Upper lobe of right lung (tissue), 1 donor: ENCODE measurements around the gene EPB41L2. TPM values are rescaled to one million over a fixed set of nuclear protein-coding genes. Genes with fewer than 3 reads are reported as not detected.
A peak's percentile ranks its signal among the peaks of the same experiment; 100 is the strongest.

Experiments used
- ATAC-seq: fragments of 200-7000 bp; cut with Tn5 transposase; one replicate; pipeline ENCODE4 v1.9.1; 2020; ENCODE audit warnings: mild to moderate bottlenecking, moderate library complexity
- DNase-seq: peaks from one replicate; pipeline ENCODE4 v3.0.0-alpha.2; 2020
- H3K27ac ChIP-seq: fragments of 200-600 bp; one replicate; pipeline ENCODE4 v1.8.0; 2022
- H3K27me3 ChIP-seq: fragments of 200-600 bp; one replicate; pipeline ENCODE4 v1.8.0; 2022; ENCODE audit warnings: mild to moderate bottlenecking
- H3K36me3 ChIP-seq: fragments of 200-600 bp; one replicate; pipeline ENCODE4 v1.8.0; 2022
- H3K4me1 ChIP-seq: fragments of 200-600 bp; one replicate; pipeline ENCODE4 v1.8.0; 2022
- H3K4me3 ChIP-seq: fragments of 200-600 bp; one replicate; pipeline ENCODE4 v1.8.0; 2022; ENCODE audit warnings: mild to moderate bottlenecking
- H3K9me3 ChIP-seq: fragments of 200-600 bp; one replicate; pipeline ENCODE4 v1.8.0; 2022
- intact Hi-C: fragments of 100-400 bp; cut with DNase I; formaldehyde crosslinking; loops from one replicate; pipeline ENCODE4 v1.11.0; 2022
- total RNA-seq: library from RNA; stranded (reverse); fragmentation: NEBNext Ultra II Directional; extraction: Animal tissue kit (Norgen Biotek cat#: 25700); gene quantifications from one replicate; pipeline ENCODE4 v1.2.1, GENCODE V29; 2021
- TF ChIP-seq, protein P1 (sequence below): fragments of 200-600 bp; IDR thresholded peaks from one replicate; pipeline ENCODE4 v1.8.0; 2022; ENCODE audit warnings: antibody characterized with exemption
- donor health status: DM: no; HTN: yes; CAD: no; lungs with severe emphysema.

Gene EPB41L2
- total RNA-seq, 1 donor from 2014 or later, result 174 TPM

DNA sequence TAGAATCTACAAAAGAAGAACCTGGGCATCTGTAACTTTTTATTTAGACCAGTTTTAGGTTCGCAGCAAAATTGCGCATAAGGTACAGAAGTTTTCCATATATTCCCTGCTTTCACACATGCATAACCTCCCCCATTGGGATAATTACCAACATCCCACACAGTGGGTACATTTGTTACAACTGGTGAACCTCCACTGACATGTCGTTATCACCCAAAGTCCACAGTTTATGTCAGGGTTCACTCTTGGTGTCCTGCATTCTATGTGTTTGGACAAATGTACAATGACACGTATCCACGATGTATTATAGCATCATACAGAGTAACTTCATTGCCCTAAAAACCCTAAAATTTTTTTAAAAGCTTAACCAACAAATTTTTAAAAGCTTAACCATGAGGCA lies 126.1 kb downstream of the EPB41L2 start:
- DNase-seq (no peak), ATAC-seq (no peak)
- TF ChIP-seq, protein P1, sequence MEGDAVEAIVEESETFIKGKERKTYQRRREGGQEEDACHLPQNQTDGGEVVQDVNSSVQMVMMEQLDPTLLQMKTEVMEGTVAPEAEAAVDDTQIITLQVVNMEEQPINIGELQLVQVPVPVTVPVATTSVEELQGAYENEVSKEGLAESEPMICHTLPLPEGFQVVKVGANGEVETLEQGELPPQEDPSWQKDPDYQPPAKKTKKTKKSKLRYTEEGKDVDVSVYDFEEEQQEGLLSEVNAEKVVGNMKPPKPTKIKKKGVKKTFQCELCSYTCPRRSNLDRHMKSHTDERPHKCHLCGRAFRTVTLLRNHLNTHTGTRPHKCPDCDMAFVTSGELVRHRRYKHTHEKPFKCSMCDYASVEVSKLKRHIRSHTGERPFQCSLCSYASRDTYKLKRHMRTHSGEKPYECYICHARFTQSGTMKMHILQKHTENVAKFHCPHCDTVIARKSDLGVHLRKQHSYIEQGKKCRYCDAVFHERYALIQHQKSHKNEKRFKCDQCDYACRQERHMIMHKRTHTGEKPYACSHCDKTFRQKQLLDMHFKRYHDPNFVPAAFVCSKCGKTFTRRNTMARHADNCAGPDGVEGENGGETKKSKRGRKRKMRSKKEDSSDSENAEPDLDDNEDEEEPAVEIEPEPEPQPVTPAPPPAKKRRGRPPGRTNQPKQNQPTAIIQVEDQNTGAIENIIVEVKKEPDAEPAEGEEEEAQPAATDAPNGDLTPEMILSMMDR, result no peak
- H3K4me3 ChIP-seq, result no peak overlapping the region
- no peaks in the 10 kb centered on the region for H3K9me3 ChIP-seq
- H3K36me3 ChIP-seq, result no peaks in the 10 kb centered on the region
- intact Hi-C loops, result no loop called here
- no peak overlapping the region for H3K27ac ChIP-seq
- H3K27me3 ChIP-seq, result no peaks in the 10 kb centered on the region
- peaks cover 15% of the 10 kb centered on the region for H3K4me1 ChIP-seq

DNA sequence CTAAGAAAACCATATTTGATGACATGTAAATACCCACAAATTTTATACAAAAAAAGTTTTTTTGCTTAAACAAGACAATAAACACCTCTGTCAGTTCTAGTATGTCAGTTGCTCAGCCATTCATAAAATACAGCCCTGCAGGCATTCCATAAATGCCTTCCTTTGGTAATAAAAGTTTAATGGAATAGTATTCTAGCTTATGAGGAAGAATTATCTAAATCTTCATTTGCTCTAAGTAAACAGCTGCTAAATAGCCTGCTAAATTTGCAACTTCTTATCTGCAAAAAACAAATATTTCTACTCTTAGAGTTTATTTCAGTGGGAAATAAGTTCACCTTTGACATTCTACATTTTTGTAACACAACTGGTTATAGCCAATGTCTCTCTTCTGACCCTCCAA lies 127.1 kb downstream of the EPB41L2 start:
- Histone ChIP-seq H3K4me1 (peaks cover 15% of the 10 kb centered on the region), H3K27me3 (no peaks in the 10 kb centered on the region), H3K36me3 (no peaks in the 10 kb centered on the region), H3K27ac (no peak overlapping the region), H3K9me3 (no peaks in the 10 kb centered on the region), H3K4me3 (no peak overlapping the region)
- ATAC-seq, result no peak
- TF ChIP-seq, protein P1, result no peak
- intact Hi-C loops, result no loop called here
- no peak for DNase-seq

DNA sequence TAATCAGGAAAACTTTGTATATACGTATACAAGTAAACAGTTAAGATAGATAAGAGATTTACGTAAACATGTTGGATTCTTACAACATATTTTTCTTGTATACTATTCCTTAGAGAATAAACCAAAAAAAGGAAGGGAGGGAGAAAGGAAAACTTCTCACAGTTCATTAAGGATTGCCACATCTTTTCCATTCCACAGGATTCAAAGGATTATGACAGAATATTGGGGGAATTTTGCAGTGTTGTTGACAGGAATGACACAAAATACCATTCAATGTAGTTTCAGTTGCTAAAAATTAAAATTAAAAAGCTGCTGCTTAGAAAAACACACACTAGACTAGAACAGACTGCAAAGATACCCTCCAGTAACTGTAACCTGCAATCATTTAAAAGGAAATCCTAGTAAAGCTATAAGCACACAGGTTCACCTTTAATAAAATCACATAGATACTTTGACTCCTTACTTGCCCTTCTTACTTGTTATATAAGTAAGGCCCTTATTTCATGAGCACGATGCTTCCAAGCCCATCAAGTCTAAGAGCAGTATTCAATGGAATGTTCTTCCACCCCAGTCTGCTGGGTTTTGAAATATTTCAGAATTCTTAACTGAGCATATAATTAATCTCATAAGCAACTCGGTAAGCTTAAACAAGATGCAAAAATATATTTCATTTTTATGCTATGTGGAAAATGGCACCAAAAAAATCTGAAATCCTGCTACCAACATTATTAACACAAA lies 128.0 kb downstream of the EPB41L2 start:
- no peaks in the 10 kb centered on the region for H3K27me3 ChIP-seq
- TF ChIP-seq, protein P1, result no peak
- intact Hi-C loops, result no loop called here
- peaks cover 15% of the 10 kb centered on the region for H3K4me1 ChIP-seq
- H3K4me3 ChIP-seq, result no peak overlapping the region
- ATAC-seq (no peak), DNase-seq (no peak)
- H3K27ac ChIP-seq, result no peak overlapping the region
- no peaks in the 10 kb centered on the region for H3K36me3 ChIP-seq
- H3K9me3 ChIP-seq, result no peaks in the 10 kb centered on the region

DNA sequence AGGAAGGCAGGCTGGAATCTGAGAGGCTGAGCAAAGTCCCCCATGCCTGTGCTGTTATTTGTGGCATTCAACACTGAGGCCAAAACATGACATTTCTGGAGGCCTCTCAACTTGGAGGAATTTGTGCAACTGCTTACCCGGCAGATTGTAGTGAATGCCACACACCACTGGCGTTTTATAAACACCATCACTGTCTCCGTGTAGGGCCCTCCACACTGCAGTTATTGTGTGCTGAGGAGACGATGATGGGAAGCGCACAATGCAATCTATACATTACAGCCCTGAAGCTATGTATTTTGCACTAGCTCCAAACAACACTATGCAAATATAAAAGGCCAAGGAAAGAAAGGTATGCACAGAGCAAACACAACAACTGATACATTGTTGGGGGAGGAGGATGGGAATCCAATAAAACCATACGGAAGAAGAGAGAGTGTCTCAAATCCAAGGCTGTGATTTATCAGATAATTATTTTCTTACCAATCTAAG lies 129.3 kb downstream of the EPB41L2 start:
- TF ChIP-seq, protein P1, result no peak

DNA sequence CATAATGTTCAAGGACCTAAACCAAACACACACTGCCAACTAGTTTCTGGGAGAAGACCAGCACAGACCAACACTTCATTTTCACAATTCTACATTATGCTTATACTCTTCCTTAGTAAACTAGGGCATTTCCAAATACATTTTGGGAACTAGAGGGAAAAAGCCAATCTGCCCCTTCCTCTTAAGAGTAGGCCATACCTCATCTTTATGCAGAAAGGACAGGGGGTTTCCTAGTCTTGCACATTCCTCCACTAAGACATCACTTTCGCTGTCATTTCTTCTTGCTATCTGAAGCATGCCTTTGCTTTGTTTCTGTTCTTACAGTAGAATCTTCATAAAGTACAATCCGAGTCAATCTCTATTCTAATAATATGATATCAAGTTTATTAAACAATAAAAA lies 130.1 kb downstream of the EPB41L2 start:
- DNase-seq (no peak), ATAC-seq (no peak)

More for the DNA sequence above, 129.3 kb downstream of the EPB41L2 start:
- Histone ChIP-seq H3K27me3 (no peaks in the 10 kb centered on the region), H3K36me3 (no peaks in the 10 kb centered on the region), H3K27ac (no peak overlapping the region), H3K4me3 (no peak overlapping the region), H3K9me3 (no peaks in the 10 kb centered on the region), H3K4me1 (peaks cover 21% of the 10 kb centered on the region)
- intact Hi-C loops, result no loop called here
- DNase-seq (no peak), ATAC-seq (peak; percentile 47)

More for the DNA sequence above, 130.1 kb downstream of the EPB41L2 start:
- TF ChIP-seq, protein P1, result no peak
- Histone ChIP-seq H3K4me1 (peaks cover 26% of the 10 kb centered on the region), H3K36me3 (no peaks in the 10 kb centered on the region), H3K9me3 (no peaks in the 10 kb centered on the region), H3K27me3 (no peaks in the 10 kb centered on the region), H3K27ac (no peak overlapping the region), H3K4me3 (no peak overlapping the region)
- intact Hi-C loops, result no loop called here
